Fibroblast of the aortic adventitia (primary cell): Measurements from ENCODE around the gene SPINK8. TPM values are rescaled to one million over a fixed set of nuclear protein-coding genes. Genes with fewer than 3 reads are reported as not detected.

ENCODE experiments used
- DNase-seq: peaks from one replicate; pipeline ENCODE4 v3.0.0-alpha.2; 2010; ENCODE audit warnings: low read depth
- H3K4me3 ChIP-seq: 2 replicates; pipeline ENCODE4 v1.5.1; 2011; ENCODE audit warnings: low read depth, mild to moderate bottlenecking, control low read depth, low read length, moderate library complexity
- total RNA-seq: library from RNA; depleted of rRNA; stranded (reverse); fragments of >200 nt; gene quantifications from 2 replicates; pipeline ENCODE4 v1.2.3, GENCODE V29; 2012; ENCODE audit warnings: low replicate concordance
- TF ChIP-seq, protein P1 (sequence below): IDR thresholded peaks from 2 replicates; pipeline ENCODE4 v1.5.1; 2011; ENCODE audit warnings: mild to moderate bottlenecking, low read length, control low read depth, inconsistent platforms; ENCODE audit not compliant: insufficient read depth

The SPINK8 gene
- total RNA-seq, 1 donor = not detected

DNA sequence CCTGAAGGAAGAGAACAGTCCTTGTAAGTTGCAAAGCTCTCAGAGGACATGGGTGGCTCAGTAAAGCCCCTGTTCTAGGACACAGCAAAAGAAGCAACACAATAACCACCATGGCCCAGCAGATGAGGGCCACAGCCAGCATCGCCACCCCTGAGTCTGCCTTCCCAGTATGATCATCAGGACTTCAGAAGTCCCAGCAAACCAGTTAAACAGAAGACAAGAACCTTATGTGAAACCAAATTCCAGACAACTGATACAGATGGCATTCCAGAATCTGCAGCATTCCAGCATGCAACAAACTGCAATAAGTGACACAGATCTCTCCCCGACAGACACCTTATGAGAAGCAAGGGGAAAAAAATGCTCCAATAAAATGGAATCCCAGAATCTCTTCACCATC is 30.4 kb downstream of the SPINK8 start:
- no peak overlapping the region for H3K4me3 ChIP-seq
- TF ChIP-seq, protein P1, sequence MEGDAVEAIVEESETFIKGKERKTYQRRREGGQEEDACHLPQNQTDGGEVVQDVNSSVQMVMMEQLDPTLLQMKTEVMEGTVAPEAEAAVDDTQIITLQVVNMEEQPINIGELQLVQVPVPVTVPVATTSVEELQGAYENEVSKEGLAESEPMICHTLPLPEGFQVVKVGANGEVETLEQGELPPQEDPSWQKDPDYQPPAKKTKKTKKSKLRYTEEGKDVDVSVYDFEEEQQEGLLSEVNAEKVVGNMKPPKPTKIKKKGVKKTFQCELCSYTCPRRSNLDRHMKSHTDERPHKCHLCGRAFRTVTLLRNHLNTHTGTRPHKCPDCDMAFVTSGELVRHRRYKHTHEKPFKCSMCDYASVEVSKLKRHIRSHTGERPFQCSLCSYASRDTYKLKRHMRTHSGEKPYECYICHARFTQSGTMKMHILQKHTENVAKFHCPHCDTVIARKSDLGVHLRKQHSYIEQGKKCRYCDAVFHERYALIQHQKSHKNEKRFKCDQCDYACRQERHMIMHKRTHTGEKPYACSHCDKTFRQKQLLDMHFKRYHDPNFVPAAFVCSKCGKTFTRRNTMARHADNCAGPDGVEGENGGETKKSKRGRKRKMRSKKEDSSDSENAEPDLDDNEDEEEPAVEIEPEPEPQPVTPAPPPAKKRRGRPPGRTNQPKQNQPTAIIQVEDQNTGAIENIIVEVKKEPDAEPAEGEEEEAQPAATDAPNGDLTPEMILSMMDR = no peak
- no peak for DNase-seq

DNA sequence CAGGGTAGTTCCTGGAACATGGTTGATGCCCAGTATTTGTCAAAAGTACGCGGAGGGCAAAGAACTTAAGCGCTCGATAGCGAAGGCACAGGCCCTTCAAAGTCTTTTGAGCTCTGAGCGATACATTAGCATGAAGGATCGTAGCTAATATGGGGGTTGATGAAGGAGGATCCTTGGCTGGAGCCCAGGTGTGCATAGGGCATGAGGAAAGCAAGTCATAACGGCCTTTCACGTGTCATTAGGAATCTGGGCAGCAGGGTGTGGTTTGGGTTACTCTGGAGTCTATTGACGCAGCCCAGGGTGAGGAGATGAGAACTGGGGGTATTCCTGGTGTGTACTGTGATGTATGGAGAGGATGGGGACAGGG is 31.7 kb downstream of the SPINK8 start:
- DNase-seq = peak; percentile 40
- TF ChIP-seq, protein P1 = no peak
- peak overlapping the region; percentile 91 for H3K4me3 ChIP-seq

DNA sequence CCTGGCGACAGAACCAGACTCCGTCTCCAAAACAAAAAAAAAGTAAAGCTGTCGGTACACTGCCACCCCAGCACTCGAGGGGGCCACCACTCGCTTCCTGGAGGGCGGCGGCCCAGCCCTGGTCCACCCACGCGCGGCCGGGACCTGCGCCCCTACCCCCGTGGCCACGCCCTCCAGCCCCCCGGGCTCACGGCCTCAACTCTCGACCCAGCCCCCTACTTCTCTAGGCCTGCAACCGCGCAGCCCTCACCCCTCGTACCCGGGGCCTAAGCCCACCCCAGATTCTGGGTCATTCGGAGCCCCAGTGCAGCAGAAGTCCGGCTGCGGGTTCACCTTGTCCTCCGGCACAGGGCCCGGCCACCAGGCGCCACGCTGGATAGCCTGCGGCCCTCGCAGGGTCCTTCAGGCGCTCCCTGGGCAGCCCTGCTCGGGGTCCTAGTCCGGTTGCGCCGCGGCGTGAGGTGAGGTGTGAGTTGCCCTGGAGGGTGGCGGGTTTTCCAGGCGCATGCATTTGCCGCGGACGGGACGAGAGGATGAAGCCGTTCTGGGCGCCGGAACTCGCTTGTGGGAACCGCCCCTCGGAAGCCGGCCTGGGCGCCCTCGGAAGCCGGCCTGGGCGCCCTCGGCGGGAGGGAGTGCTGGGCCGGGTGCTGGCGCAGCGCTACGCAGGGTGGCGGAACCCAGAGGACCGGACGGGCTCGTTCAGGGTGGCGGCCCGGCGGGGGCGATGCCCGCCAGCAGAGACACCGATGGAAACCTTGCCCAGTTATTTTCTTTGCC is 32.3 kb downstream of the SPINK8 start, which contains the start of gene NME6:
Gene NME6 (minus strand): TSS at position 348 of the 780 bp plus-strand sequence.
- peak within 1 kb of the TSS; percentile 91 for H3K4me3 ChIP-seq
- peak; percentile 90 for DNase-seq
- TF ChIP-seq, protein P1 = no peak

DNA sequence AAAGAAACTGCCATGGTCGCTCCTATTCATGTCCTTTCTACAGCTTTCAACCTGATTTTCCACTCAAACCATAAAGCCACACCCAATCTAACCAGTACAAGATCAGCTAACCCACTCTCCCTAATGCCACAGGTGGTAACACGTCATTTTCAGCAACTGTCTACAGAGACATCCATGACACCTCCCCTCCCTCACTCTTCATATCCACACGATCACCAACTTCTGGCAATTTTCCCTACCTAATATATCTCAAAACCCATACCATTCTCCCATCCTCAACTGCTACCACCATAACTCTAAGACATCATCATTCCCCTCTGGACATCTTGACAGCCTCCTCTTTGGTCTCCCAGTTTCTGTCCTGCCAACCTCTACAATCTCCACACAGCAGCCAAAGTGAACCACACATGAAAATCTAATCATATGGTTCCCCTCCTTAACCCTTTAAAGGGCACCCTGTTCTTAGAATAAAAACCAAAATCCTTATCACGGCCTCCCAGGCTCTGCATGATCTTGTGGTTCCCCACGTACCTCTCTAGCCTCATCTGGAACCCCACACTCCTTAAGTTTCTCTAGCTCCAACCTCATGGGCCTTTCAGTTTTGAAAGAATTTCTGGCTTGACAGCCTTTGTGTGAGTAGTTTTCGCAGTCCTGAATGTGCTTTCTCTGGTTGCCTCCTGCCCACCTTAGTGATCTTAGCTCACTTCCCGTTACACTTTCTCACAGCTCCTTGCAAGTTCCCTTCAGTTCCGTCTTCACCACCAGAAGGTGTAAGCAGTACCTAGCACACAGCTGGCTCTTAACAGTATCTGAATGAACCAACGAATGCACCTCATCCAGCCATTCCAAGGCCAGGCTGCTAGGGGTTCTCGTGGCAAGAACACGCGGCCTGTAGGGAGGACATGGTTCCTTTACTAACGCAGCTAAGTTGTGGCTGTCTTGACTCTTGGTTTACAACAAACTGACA is 33.4 kb downstream of the SPINK8 start:
- DNase-seq = peak; percentile 22
- peak overlapping the region; percentile 91 for H3K4me3 ChIP-seq
- TF ChIP-seq, protein P1 = no peak

DNA sequence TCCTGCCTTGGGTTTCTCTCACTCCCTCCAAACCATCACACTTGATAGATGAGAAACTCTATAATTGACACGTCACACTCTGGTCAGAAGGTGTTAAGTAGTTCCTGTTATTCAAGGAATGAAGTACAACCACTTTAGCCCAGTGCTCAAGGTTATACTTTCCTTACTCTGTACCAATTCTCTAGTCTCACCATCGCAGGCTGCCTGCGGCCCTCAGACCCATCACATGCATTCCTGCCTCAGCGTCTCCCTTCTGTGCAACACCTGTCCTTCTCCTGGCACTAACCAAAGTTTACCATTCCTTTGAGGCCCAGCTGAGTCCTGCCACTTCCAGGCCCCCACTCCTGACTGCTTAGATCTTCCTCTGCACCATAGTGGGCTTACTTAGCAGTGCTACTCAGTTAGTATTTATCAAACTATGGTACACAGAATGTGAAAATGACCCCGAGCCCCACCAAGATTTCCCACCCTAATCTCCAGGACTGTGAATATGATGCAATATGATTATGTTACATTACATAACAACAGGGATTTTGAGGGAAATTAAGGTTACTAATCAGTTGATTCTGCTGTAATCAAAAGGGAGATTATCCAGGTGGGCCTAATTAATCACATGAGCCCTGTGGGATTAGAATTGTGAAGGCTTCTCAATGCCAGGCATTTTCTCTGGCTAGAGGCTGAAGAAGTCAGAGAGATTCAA is 36.2 kb downstream of the SPINK8 start:
- DNase-seq = no peak
- TF ChIP-seq, protein P1 = no peak
- no peak overlapping the region for H3K4me3 ChIP-seq

DNA sequence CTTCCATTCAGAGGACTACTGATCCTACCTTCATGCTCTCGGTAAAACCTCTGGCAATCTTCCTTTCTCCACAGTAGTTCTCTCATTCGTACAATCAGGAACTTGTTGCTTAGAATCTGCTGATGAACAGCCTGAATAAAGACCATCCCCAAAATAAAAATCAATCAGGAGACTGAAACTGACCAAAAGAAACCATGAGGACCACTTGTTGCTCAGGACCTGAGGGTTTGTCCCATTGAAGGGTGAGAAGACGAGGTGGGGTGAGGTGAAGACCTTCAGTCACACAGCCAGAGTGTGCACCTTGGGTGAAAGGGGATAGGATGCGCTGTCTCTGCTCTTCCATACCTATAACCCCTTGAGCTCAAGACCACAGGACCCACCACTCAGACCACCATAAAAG is 36.8 kb downstream of the SPINK8 start:
- TF ChIP-seq, protein P1 = no peak

More for the DNA sequence above, 36.8 kb downstream of the SPINK8 start:
- H3K4me3 ChIP-seq = no peak overlapping the region
- DNase-seq = no peak
